ENCODE measurements around the gene STK38L.

DNA sequence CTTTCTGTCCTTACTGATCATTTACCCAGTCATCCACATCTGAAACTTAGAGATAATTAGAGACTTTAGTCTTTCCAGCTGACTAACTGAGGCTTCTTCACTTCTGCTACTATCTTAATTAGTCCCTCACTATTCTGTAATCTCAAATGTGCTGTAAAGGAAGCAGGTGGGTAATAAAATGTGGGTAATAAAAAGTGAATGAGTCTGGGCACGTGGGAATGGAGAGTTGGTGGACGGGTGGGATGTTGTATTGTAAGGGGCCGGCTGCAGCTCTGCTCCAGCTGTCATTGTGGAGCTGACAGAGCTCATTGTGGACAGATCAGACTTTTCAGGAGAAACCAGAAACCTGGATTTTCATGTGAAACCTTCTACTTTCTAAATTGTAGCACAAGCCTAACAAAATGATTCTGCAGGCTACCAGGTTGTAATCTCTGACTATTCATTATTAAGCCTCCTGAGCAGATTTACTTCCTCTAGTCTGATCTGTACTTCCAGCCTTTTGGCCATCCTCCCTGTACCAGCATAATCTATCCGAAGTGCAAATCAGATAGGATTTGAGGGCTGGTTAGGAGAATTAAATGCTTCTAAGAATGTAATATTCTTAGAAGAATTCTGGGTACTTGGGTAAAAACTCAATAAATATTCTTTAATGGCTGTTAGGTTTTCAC is 46.5 kb downstream of the STK38L start:
- TF ChIP-seq, protein P1, sequence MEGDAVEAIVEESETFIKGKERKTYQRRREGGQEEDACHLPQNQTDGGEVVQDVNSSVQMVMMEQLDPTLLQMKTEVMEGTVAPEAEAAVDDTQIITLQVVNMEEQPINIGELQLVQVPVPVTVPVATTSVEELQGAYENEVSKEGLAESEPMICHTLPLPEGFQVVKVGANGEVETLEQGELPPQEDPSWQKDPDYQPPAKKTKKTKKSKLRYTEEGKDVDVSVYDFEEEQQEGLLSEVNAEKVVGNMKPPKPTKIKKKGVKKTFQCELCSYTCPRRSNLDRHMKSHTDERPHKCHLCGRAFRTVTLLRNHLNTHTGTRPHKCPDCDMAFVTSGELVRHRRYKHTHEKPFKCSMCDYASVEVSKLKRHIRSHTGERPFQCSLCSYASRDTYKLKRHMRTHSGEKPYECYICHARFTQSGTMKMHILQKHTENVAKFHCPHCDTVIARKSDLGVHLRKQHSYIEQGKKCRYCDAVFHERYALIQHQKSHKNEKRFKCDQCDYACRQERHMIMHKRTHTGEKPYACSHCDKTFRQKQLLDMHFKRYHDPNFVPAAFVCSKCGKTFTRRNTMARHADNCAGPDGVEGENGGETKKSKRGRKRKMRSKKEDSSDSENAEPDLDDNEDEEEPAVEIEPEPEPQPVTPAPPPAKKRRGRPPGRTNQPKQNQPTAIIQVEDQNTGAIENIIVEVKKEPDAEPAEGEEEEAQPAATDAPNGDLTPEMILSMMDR (IDR thresholded peaks at IDR 0.05), result no peak
- no peak for TF ChIP-seq POLR2A (IDR thresholded peaks at IDR 0.05)

Data from testis (tissue), 2 donors.